GM18499 (cell line): ENCODE measurements around the gene KAT5.
"Not testable (repeated sequence)": the region's sequence is repeated elsewhere in the genome, so short reads cannot be mapped to it uniquely, and the experiment has no call there.

Experiments
- ATAC-seq: cut with Tn5 transposase; IDR thresholded peaks from one replicate; pipeline ENCODE4 v1.9.1; 2021; ENCODE audit warnings: moderate number of reproducible peaks; ENCODE audit not compliant: insufficient read depth, unreplicated experiment

The KAT5 gene

DNA sequence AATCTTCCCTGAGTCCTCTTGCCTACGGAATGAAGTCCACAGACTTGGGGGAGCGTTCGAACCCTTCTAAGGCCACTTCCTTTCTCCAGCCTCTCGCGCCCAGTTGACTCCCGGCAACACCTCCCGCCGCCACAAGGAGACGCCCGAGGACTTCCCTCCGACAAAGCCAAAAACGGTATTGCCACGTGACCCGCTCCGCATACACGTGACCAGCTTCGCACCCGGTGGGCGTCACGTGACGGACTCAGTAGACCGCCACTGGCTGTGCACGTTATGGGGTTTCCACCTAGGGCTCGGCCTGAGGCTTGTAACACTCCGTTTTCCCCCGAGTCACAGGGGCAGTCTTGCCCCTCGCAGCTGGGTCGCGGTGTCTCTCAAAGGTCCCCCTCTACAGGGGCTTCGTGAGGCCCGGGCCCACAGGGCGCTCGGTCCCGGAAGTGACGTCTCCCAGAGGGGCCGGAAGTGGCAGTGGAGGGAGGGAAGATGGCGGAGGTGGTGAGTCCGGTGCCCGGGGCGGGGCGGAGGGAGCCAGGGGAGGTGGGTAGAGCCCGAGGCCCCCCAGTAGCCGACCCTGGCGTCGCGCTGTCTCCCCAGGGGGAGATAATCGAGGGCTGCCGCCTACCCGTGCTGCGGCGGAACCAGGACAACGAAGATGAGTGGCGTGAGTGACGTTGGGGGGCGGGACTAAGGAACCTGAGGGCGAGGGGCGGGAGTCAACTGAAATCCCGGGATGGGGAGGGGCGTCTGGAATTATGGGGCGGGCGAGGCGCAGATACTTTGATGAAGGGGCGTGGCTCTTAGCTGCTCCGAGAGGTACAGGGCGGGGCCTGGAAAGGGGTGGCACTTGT, at the start of gene KAT5:
TSS of gene KAT5 (plus strand) at position 468 of the 848 bp plus-strand sequence. CDS start at position 484, 16 bp downstream.
- peak; percentile 57 for ATAC-seq

DNA sequence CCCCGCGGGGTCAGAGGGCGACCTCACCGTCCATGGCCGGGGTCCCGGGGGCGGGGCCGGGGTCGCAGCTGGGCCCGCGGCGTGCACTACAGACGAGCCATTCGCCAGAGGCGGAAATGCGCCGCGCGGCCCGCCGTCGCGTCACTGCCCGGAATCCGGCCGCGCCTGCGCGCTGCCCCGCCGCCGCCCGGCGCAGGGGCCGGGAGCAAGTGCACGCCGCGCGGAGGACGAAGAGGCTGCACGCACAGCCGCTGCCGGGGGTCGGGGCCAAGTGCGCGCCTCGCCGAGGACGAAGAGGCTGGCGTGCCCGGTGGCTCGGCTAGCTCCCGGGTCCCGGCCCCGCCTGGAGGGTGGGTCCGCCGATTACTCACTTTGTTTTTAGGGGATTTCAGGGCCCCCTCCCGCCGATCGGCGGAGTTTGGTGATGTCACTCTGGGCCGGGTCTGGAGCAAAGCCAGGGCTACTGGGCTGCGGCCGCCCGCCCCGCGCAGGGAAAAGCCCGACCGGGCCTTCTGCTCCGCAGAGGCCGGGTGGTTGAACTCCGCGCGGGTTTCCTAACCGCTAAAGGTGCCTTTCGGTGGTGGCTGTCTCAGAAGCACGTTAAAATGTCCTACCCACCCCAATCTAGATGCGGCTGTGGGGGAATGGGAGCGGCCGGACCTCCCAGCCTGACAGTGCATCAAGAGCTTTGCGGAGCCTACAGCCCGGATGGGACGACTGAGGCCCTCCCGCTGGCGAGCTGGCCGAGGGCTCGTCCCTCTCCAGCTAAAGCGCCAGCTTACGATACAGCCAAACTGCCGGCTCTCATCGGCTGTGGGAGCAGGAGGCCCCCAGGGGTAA, 49.0 kb upstream of the KAT5 start, which contains the start of gene RELA:
TSS of gene RELA (minus strand) at position 118 of the 840 bp plus-strand sequence. CDS start at position 34, 84 bp downstream.
- ATAC-seq = peak; percentile 74

DNA sequence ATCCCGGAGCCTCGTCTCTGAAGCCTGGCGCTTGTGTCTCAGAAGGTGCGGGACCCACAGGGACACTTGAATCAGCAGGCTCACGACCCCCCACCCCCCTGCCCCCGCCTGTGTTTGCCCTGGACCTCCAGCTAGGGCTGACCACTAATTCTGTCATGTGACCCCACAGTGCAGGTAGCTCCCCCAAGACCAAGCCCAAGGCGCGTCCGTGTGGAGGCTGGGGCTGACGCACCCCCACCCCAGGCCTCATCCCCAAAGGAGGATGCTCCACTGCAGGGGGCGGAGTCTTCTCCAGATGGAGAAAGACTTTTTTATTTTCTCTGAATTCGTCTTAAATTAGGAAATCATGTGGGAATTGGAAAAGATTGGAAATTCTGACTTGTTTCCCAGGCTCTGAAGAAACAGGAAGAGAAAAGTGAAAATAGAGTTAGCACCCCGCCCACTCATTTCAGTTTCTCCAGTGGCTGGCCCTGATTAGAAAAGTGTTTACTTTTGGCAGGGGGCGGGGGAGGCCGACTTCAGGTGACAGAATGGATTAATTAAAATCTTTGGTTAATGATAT, 48.3 kb upstream of the KAT5 start:
- no peak for ATAC-seq

DNA sequence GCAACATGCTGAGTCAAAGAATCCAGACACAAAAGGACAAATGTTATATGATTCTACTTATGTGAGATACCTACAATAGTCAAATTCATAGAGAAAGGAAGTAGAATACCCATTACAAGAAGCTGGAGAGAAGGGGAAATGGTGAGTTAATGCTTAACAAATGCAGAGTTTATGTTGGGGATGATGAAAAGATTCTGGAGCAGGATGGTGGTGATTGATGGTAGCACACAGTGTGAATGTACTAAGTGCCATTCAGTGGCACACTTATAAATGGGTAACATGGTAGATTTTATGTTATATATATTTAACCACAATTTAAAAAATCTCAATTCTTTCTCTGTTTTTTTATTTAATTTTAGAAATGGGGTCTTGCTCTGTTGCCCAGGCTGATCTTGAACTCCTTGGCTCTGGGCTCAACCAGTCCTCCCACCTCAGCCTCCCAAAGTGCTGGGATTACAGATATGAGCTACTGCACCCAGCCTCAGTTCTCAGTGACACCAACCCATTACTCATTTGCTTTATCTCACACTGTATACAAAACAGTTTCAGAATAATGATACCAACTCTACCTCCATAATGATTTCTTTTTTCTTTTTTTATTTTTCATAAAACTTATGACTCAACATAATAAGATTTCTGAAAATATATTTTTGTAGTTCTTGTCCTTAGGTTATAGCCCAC, 39.7 kb upstream of the KAT5 start:
- ATAC-seq = no peak

DNA sequence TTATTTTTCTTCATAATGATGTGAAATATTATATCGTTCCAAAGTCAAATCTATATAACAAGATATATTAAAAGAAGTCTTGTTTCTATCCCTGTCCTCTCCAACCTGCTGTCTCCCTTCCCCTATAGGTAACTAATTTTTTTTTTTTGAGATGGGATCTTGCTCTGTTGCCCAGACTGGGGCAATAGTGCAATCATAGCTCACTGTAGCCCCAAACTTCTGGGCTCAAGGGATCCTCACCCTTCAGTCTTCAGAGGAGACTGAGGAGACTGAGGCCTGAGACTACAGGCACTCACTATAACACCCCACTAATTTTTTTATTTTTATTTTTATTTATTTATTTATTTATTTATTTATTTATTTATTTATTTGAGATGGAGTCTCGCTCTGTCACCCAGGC, 39.1 kb upstream of the KAT5 start:
- no peak for ATAC-seq

DNA sequence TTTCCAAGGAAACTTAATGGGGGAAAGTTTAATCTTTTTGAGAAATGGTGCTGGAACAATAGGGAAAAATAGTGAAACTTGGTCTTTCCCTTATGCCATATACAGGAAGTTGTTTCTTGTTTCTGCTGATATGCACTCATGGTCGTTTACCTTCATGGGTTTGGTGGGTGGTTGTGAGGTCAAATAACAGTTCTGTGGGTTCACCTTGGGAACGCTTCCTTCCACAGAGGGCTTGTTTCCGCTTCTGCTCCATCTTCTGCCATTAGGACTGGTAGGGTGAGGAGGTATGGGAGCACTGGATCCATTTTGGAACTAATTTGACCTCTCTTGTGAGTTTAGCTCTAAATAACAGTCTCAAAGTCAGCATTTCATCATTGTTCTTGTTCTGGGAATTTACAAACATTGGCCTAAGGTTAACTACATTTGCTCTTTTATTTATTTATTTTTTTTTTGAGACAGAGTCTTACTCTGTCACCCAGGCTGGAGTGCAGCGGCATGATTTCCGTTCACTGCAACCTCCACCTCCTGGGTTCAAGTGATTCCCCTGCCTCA, 31.8 kb upstream of the KAT5 start:
- ATAC-seq = no peak

DNA sequence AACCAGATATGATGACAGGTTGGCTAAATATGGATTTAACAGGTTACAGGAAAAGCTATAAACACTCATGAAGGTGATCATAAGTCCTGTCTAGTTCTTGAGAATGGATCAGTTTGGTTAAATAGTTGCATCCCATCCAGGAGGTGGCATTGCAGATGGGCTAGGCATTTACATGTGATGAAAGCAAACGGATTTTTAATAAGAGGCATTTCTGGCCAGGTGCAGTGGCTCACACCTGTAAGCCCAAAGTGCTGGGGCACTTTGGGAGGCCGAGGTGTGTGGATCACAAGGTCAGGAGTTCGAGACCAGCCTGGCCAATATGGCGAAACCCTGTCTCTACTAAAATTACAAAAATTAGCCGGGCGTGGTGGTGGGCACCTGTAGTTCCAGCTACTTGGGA, 28.6 kb upstream of the KAT5 start:
- ATAC-seq = not testable (repeated sequence)

DNA sequence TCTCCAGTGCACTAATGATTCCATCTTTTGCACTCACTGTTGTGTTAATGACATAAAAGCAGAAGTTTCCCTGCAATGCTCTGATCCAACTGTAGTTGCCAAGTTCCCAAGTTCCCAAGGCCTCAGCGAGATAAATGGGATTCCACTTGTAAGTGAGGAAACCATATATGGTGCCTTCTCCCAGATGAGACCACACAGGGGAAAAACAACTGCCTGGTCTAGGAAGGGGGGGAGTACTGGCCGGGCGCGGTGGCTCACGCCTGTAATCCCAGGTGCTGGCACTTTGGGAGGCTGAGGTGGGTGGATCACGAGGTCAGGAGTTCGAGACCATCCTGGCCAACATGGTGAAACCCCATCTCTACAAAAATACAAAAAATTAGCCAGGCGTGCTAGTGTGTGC, 26.1 kb upstream of the KAT5 start:
- ATAC-seq = no peak

DNA sequence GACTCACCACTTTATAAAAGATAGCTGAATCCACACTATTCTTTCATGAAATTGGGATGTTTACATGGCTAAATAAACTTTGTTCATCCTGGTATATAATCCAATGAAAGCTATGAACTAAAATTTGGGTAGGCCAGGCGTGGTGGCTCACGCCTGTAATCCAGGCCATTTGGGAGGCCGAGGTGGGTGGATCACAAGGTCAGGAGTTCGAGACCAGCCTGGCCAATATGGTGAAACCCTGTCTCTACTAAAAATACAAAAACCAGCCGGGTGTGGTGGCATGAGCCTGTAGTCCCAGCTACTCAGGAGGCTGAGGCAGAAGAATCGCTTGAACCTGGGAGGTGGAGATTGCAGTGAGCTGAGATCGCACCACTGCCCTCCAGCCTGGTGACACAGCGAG, 20.2 kb upstream of the KAT5 start:
- ATAC-seq = not testable (repeated sequence)

DNA sequence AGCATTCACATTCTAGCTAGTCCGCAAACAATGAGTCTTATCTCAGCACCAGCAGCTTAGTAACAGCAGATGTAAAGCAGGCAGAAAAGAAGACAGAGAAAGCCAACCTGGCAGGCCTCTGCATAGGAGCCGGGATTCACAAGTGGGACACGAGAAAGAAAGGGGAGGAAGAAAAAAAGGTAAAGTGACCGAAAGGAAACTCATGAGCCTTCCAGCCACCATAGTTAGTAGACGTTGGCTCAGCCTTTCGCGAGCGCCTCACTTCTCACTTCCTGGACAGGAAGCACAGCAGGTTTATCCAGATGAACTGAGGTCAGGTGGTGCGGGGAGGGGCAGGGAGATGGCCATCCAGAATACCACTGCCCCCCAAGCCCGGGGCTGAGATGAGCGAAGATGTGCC, 19.7 kb upstream of the KAT5 start:
- ATAC-seq = no peak

DNA sequence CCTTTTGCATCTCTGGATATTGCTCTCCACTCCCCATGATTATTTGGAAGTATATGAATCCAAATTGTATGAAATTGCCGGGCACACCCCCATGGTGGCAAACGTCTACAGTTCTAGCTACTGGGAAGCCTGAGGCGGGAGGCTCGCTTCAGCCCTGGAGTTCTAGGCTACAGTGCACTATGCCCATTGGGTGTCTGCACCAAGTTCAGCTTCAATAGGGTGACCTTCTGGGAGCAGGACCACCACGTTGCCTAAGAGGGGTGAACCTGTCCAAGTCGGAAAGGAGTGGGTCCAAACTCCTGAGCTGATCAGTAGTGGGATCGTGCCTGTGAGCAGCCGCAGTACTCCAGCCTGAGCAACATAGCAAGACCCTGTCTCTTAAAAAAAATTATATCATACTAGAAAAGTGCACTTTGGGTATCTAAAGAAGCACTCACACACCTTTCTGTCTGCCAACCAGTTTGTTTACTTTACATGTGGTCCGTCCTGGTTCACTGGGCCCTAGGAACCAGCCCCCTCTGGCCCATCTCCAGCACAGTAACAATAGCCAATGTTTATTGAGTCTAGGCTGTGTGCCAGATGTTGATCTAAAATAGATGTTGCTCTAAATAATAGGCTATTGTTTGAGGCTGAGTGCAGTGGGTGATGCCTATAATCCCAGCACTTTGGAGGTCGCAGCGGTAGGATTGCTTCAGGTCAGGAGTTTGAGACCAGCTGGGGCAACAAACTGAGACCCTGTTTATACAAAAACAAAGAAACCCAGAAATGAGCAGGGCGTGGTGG, 16.4 kb upstream of the KAT5 start:
- no peak for ATAC-seq

DNA sequence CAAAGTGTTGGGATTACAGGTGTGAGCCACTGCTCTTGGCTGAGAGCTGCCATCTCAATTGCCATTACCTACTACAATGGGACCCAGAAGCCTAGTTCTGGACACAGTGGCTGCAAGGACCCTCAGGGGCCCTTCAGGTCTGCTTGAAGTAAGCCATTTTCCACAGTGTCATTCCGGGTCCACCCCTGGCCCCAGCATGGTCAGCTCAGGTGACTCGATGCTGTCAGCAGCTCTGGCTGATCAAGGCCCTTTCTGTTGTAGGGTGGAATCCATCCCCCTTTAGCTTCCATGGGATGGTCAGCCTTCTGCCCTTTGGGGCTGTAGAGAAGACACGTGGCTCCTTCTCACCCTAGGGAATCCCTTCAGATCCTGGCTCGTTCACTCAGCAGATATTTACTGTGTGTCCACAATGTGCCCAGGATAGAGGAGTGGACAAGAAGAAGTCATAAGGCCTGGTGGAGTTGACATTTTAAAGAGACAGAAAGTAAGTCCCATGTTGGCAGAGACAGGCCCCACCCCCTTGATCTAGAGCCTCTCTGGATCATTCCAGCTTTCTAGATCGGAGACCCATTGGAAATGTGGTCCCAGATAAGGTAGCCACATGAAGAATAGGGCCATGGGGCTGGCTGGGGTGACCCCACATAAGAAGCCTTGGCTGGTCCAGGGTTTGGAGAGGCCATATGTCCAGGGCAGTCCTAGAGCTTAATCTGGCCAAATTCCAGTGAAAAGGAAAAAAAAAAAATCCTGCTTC, 15.1 kb upstream of the KAT5 start:
- ATAC-seq = no peak

DNA sequence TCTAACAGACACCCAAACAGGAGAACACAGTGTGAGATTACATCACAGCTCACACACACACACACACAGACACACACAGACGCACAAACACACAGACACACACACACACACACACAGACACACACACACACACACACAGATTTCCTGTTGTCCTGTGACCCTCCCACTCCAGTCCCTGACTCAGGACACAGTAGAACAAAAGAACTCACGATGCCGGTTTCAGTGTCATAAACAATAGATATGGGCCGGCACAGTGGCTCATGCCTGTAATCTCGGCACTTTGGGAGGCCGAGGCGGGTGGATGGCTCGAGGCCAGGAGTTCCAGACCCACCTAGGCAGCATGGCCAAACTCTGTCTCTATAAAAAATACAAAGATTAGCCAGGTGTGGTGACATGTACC, 13.8 kb upstream of the KAT5 start:
- no peak for ATAC-seq

DNA sequence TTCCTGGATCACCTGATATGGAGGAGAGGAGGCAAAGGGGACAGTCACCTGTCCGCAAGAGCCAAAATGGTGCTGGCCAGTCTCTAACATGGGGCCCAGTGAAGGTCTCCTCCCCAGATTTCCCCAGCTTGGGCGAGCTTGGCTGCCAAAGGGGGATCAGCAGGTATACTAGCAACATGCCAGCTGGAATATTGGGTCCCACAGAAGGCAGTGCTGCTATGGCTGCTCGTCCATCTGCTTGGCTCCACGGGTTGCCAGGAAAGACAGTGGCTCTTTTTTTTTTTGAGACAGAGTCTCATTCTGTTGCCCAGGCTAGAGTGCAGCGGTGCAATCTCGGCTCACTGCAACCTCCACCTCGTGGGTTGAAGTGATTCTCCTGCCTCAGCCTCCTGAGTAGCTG, 12.7 kb upstream of the KAT5 start:
- no peak for ATAC-seq

DNA sequence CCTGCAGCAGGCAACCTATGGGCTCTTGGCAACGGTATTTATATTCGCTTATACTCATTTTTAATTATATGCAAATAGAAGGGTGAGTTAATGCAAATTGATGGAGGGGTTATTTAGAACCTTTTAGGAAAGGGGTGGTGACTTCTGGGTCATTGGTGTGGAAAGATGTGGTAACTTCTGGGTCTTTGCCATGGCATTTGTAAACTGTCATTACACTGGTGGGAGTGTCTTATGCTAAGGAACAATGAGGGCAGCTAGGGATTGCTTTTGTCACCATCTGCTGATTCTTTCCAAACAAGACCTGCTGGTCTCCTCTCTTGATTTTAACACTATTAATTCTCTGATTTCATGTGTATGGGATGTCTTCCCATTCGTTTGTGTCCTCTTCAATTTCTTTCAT, 11.7 kb upstream of the KAT5 start:
- ATAC-seq = no peak

DNA sequence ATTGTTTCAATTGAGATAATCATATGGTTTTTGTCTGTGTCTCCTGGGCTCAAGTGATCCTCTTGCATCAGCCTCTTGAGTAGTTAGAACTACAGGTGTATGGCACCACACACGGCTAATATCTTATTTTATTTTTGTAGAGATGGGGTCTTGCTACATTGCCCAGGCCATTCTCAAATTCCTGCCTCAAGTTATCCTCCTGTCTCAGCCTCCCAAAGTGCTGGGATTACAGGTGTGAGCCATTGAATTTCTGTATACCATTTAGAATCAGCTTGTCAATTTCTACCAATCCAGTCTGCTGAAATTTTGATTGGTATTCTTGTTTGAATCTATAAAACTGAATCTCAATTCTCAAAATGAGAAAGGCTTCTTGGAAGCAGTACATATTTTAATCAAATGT, 10.4 kb upstream of the KAT5 start:
- no peak for ATAC-seq

DNA sequence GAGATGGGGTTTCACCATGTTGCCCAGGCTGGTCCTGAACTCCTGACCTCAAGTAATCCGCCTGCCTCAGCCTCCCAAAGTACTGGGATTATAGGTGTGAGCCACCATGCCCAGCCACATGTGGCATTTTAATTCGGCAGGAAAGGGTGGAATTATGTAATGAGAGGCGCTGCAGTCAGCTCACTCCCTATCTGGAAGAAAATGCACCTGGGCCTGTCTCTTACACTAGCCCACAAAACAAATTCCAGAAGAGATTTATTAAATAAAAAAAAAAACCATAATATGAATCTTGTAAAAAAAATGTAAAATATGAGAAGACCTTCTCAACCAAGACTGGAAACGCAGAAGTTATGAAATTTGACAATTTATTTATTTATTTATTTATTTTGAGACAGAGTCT, 8.2 kb upstream of the KAT5 start:
- no peak for ATAC-seq

DNA sequence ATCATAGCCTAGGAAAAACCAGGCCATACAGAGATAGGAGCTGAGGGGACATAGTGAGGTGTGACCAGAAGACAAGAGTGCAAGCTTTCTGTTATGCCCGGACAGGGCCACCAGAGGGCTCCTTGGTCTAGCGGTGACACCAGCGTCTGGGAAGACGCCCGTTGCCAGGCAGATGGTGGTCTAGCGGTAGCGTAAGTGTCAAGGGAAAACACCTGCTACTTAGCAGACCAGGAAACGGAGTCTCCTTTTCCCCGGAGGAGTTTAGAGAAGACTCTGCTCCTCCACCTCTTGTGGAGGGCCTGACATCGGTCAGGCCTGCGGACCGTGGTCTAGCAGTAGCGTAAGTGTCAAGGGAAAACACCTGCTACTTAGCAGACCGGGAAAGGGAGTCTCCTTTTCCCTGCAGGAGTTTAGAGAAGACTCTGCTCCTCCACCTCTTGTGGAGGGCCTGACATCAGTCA, 5.7 kb upstream of the KAT5 start:
- ATAC-seq = not testable (repeated sequence)

DNA sequence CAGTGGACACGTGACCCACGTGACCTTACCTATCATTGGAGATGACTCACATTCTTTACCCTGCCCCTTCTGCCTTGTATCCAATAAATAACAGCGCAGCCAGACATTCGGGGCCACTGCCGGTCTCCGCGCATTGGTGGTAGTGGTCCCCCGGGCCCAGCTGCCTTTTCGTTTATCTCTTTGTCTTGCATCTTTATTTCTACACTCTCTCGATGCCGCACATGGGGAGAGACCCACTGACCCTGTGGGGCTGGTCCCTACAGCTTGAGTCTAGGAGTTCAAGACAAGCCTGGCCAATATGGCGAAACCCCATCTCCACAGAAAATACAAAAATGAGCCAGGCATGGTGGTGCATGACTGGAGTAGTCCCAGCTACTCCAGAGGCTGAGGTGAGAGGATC, 5.0 kb upstream of the KAT5 start:
- not testable (repeated sequence) for ATAC-seq
